ENCODE measurements around the gene MFAP1. TPM values are rescaled to one million over a fixed set of nuclear protein-coding genes. Genes with fewer than 3 reads are reported as not detected.

Gene MFAP1
- total RNA-seq, 1 donor from 2014 or later = 21.0 TPM

- ATAC-seq = no peak
- Histone ChIP-seq H3K4me1 (no peaks in the 10 kb centered on the region), H3K36me3 (peaks cover 100% of the 10 kb centered on the region), H3K27ac (no peak overlapping the region), H3K27me3 (no peaks in the 10 kb centered on the region), H3K9me3 (no peaks in the 10 kb centered on the region), H3K4me3 (no peak overlapping the region)
- TF ChIP-seq, protein P1, sequence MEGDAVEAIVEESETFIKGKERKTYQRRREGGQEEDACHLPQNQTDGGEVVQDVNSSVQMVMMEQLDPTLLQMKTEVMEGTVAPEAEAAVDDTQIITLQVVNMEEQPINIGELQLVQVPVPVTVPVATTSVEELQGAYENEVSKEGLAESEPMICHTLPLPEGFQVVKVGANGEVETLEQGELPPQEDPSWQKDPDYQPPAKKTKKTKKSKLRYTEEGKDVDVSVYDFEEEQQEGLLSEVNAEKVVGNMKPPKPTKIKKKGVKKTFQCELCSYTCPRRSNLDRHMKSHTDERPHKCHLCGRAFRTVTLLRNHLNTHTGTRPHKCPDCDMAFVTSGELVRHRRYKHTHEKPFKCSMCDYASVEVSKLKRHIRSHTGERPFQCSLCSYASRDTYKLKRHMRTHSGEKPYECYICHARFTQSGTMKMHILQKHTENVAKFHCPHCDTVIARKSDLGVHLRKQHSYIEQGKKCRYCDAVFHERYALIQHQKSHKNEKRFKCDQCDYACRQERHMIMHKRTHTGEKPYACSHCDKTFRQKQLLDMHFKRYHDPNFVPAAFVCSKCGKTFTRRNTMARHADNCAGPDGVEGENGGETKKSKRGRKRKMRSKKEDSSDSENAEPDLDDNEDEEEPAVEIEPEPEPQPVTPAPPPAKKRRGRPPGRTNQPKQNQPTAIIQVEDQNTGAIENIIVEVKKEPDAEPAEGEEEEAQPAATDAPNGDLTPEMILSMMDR (IDR thresholded peaks at IDR 0.05) = no peak
- DNase-seq = no peak
- intact Hi-C loops (cut with DNase I) = no loop called here
These were observed 60.6 kb downstream of the MFAP1 start for GRCh38 chr15:43763819-43764446.

- Histone ChIP-seq H3K4me1 (no peaks in the 10 kb centered on the region), H3K36me3 (peaks cover 100% of the 10 kb centered on the region), H3K27ac (no peak overlapping the region), H3K27me3 (no peaks in the 10 kb centered on the region), H3K4me3 (no peak overlapping the region), H3K9me3 (no peaks in the 10 kb centered on the region)
- TF ChIP-seq, protein P1 (IDR thresholded peaks at IDR 0.05) = no peak
- no peak for ATAC-seq
- intact Hi-C loops (cut with DNase I) = no loop called here
- no peak for DNase-seq
These were observed 61.7 kb downstream of the MFAP1 start for GRCh38 chr15:43762824-43763223.

Small RNAs within 50 kb of the gene (microRNA-seq; reads per million reads assigned to microRNA genes)
- 1.5 reads per million for gene MIR1282 (ENCODE audit: borderline microRNAs expressed)

Other genes with a start within 250 kb of the MFAP1 start
- gene PPIP5K1, start 234.5 kb downstream of the MFAP1 start, total RNA-seq = 27.3 TPM
- gene CKMT1B, start 230.7 kb downstream of the MFAP1 start, total RNA-seq = 0.84 TPM
- not detected for gene STRC, start 205.9 kb downstream of the MFAP1 start, total RNA-seq
- gene CATSPER2, start 175.8 kb downstream of the MFAP1 start, total RNA-seq = 3.3 TPM
- gene CKMT1A, start 130.8 kb downstream of the MFAP1 start, total RNA-seq = 1.9 TPM
- gene PDIA3, start 78.3 kb downstream of the MFAP1 start, total RNA-seq = 382 TPM
- 4.3 TPM for gene ELL3, start 47.7 kb downstream of the MFAP1 start, total RNA-seq
- gene SERF2, start 32.4 kb downstream of the MFAP1 start, total RNA-seq = 769 TPM
- not detected for gene SERINC4, start 24.5 kb downstream of the MFAP1 start, total RNA-seq
- gene HYPK, start 24.1 kb downstream of the MFAP1 start, total RNA-seq = 11.3 TPM
- gene WDR76, start 2.3 kb upstream of the MFAP1 start, total RNA-seq = 6.2 TPM